CD4-positive, CD25-positive, alpha-beta regulatory T cell (primary cell): Measurements from ENCODE around the gene LENEP. TPM values are rescaled to one million over a fixed set of nuclear protein-coding genes. Genes with fewer than 3 reads are reported as not detected.

ENCODE experiments used
- ATAC-seq, 2 donors: fragments of 150-1000 bp; cut with Tn5 transposase; one replicate each; pipeline ENCODE4 v1.10.0; 2021; ENCODE audit warnings: low read depth in 2 of 2, moderate number of reproducible peaks in 2 of 2, moderate library complexity in 1 of 2
- DNase-seq, 3 donors: peaks; one replicate each; pipeline versions ENCODE4 v3.0.0 to v3.0.0-alpha.2; 2012 to 2022; ENCODE audit warnings: mixed read lengths in 1 of 3
- H3K27ac ChIP-seq: one replicate; pipeline ENCODE4 v1.7.0; 2013; ENCODE audit warnings: mild to moderate bottlenecking, low read length; ENCODE audit not compliant: insufficient read depth, poor library complexity, severe bottlenecking
- H3K27me3 ChIP-seq: one replicate; pipeline ENCODE4 v1.7.0; 2013; ENCODE audit warnings: low read length; ENCODE audit not compliant: control insufficient read depth, insufficient read depth
- H3K36me3 ChIP-seq: one replicate; pipeline ENCODE4 v1.7.0; 2013; ENCODE audit warnings: mild to moderate bottlenecking, low read length, moderate library complexity; ENCODE audit not compliant: control insufficient read depth, insufficient read depth
- H3K4me1 ChIP-seq: 2 replicates; pipeline ENCODE4 v1.7.0; 2013; ENCODE audit warnings: mild to moderate bottlenecking, low read length; ENCODE audit not compliant: insufficient read depth, control insufficient read depth, poor library complexity, severe bottlenecking
- H3K4me3 ChIP-seq: one replicate; pipeline ENCODE4 v1.7.0; 2013; ENCODE audit warnings: low read depth, mild to moderate bottlenecking, low read length, moderate library complexity
- H3K9me3 ChIP-seq, 2 experiments: 1 replicate in 1 of 2; 2 replicates in 1 of 2; pipeline ENCODE4 v1.7.0; 2013; ENCODE audit warnings: low read length in 2 of 2, mild to moderate bottlenecking in 1 of 2, moderate library complexity in 1 of 2; ENCODE audit not compliant: control insufficient read depth in 2 of 2
- H3K27ac Mint-ChIP-seq, 3 donors: one replicate each; pipeline ENCODE4 v1.8.0; 2020 to 2022; ENCODE audit warnings: mild to moderate bottlenecking in 3 of 3, mixed read lengths in 3 of 3, moderate library complexity in 2 of 3
- H3K27me3 Mint-ChIP-seq: one replicate; pipeline ENCODE4 v1.8.0; 2022; ENCODE audit warnings: mild to moderate bottlenecking, mixed read lengths
- H3K36me3 Mint-ChIP-seq: one replicate; pipeline ENCODE4 v1.8.0; 2020; ENCODE audit warnings: mixed read lengths
- H3K4me1 Mint-ChIP-seq, 4 donors: one replicate each; pipeline ENCODE4 v1.8.0; 2020 to 2022; ENCODE audit warnings: mixed read lengths in 4 of 4, mild to moderate bottlenecking in 1 of 4
- H3K4me3 Mint-ChIP-seq, 4 donors: one replicate each; pipeline ENCODE4 v1.8.0; 2020 to 2022; ENCODE audit warnings: mild to moderate bottlenecking in 4 of 4, mixed read lengths in 4 of 4, moderate library complexity in 3 of 4
- H3K9me3 Mint-ChIP-seq, 7 donors: one replicate each; pipeline ENCODE4 v1.8.0; 2020 to 2022; ENCODE audit warnings: mixed read lengths in 7 of 7, mild to moderate bottlenecking in 3 of 7, moderate library complexity in 2 of 7
- polyA plus RNA-seq, 4 donors: library from polyadenylated mRNA; unstranded; fragments of 300-500 nt; fragmentation: Illumina TruSeq; gene quantifications; one replicate each; pipeline ENCODE4 v1.2.3, GENCODE V29; 2021
- total RNA-seq: library from RNA; stranded (reverse); gene quantifications from one replicate; pipeline ENCODE4 v1.2.3, GENCODE V29; 2022

LENEP gene
- total and polyA plus RNA-seq, 5 donors from 2014 or later = not detected

DNA sequence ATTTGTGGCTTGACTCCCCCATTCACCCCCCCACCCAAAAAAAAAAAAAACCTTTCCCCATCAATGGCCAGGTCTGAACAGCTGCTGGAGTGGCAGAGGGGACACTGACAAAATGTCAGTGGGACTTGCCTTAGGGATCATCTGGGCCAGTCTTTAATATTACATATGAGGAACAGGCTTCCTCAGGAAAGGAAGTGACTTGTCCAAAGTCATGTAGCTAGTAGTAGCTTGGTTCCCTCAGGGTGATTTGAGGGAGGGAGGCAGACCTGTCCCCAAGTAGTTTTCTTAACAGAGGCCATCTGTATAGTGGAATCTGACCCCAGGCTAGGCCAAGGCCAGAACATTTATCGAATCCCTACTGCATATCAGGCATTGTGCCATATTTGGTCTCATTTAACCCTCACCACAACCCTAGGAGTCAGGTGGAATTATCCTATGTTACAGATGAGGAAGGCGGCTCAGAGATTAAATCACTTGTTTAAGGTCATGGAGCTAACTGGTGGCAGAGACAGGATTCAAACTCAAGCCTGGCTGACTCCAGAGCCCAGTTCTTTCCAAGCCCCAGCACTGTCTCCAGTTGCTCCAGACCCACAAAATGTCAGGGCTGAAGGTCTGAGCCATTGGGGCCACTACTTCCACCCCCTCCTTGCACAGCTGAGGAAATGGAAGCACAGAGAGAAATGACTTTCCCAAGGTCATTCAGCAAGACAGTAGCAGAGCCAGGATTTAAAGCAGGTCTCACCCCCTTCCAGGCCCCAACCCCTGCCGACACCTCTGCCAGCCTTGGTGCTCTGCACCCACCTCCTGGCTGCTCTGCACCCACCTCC is 19.6 kb downstream of the LENEP start:
- Mint-ChIP-seq H3K9me3 (no peaks in the 10 kb centered on the region), H3K27ac (peak overlapping the region; percentile 80 to 97 (median 92)), H3K4me3 (peak overlapping the region; percentile 75 to 95 (median 89)), H3K4me1 (peaks cover 6 to 83% (median 52%) of the 10 kb centered on the region in 4 donors), H3K27me3 (no peaks in the 10 kb centered on the region), H3K36me3 (peaks cover 12% of the 10 kb centered on the region)
- peaks cover 16% of the 10 kb centered on the region for H3K36me3 ChIP-seq
- no peak for ATAC-seq
- DNase-seq = no peak
- H3K9me3 ChIP-seq = no peaks in the 10 kb centered on the region
- H3K4me3 ChIP-seq = peak overlapping the region; percentile 63
- peak overlapping the region; percentile 84 for H3K27ac ChIP-seq
- H3K4me1 ChIP-seq = peaks cover 100% of the 10 kb centered on the region
- H3K27me3 ChIP-seq = no peaks in the 10 kb centered on the region

GRCh38 chr1:155013632-155014031 is 20.2 kb downstream of the LENEP start:
- Mint-ChIP-seq H3K27me3 (no peaks in the 10 kb centered on the region), H3K4me3 (peak overlapping the region; percentile 81 to 95 (median 90)), H3K36me3 (peaks cover 12% of the 10 kb centered on the region), H3K27ac (peak overlapping the region; percentile 80 to 97 (median 92)), H3K4me1 (peaks cover 6 to 79% (median 53%) of the 10 kb centered on the region in 4 donors), H3K9me3 (no peaks in the 10 kb centered on the region)
- Histone ChIP-seq H3K9me3 (no peaks in the 10 kb centered on the region), H3K36me3 (peaks cover 16% of the 10 kb centered on the region), H3K4me1 (peaks cover 99% of the 10 kb centered on the region), H3K27me3 (no peaks in the 10 kb centered on the region), H3K27ac (peak overlapping the region; percentile 84), H3K4me3 (peak overlapping the region; percentile 60)
- ATAC-seq (no peak), DNase-seq (peak; percentile 37 to 74 (median 42))

GRCh38 chr1:155014709-155015508 is 21.5 kb downstream of the LENEP start:
- H3K36me3 ChIP-seq = peaks cover 18% of the 10 kb centered on the region
- Mint-ChIP-seq H3K4me3 (peak overlapping the region; percentile 81 to 91 (median 86)), H3K9me3 (peaks cover 0 to 2% (median 0%) of the 10 kb centered on the region in 7 donors), H3K4me1 (peaks cover 12 to 82% (median 59%) of the 10 kb centered on the region in 4 donors), H3K36me3 (peaks cover 13% of the 10 kb centered on the region), H3K27me3 (no peaks in the 10 kb centered on the region), H3K27ac (peak overlapping the region; percentile 92 to 99 (median 92))
- H3K4me1 ChIP-seq = peaks cover 86% of the 10 kb centered on the region
- H3K27ac ChIP-seq = peak overlapping the region; percentile 84
- no peak overlapping the region for H3K4me3 ChIP-seq
- DNase-seq (no peak), ATAC-seq (no peak)
- no peaks in the 10 kb centered on the region for H3K9me3 ChIP-seq
- no peaks in the 10 kb centered on the region for H3K27me3 ChIP-seq

DNA sequence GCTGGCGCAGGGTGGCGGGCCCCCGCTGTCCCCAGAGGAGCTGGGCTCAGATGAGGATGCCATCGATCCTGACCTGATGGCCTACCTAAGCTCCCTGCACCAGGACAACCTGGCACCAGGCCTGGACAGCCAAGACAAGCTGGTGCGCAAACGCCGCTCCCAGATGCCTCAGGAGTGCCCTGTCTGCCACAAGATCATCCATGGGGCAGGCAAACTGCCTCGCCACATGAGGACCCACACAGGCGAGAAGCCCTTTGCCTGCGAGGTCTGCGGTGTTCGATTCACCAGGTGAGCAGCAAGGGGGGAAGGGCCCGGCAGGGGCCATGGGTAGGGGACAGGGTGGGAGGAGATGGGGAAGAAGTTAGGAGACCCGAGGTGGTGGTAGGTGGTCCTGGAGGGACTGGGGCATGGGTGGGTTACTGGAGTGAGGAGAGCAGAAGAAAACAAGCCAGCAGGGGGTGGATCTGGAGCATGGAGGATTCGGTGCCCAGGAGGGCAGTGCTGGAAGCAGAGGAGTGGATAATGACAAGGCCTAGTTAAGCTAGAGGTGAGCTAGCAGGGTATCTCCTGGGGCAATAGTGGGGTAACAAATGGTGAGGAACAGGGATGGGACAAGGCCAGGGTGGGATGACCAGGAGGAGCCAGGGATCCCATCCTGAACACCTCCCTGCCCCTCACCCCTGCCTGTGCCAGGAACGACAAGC is 22.3 kb downstream of the LENEP start:
- Histone ChIP-seq H3K27me3 (no peaks in the 10 kb centered on the region), H3K36me3 (peaks cover 18% of the 10 kb centered on the region), H3K27ac (peak overlapping the region; percentile 84), H3K9me3 (no peaks in the 10 kb centered on the region), H3K4me1 (peaks cover 79% of the 10 kb centered on the region), H3K4me3 (no peak overlapping the region)
- no peak for ATAC-seq
- Mint-ChIP-seq H3K27ac (peak overlapping the region; percentile 92 to 99 (median 94)), H3K27me3 (no peaks in the 10 kb centered on the region), H3K36me3 (peaks cover 12% of the 10 kb centered on the region), H3K4me3 (peak overlapping the region; percentile 62 to 89 (median 76)), H3K4me1 (peaks cover 14 to 81% (median 58%) of the 10 kb centered on the region in 4 donors), H3K9me3 (peaks cover 0 to 2% (median 0%) of the 10 kb centered on the region in 7 donors)
- no peak for DNase-seq

DNA sequence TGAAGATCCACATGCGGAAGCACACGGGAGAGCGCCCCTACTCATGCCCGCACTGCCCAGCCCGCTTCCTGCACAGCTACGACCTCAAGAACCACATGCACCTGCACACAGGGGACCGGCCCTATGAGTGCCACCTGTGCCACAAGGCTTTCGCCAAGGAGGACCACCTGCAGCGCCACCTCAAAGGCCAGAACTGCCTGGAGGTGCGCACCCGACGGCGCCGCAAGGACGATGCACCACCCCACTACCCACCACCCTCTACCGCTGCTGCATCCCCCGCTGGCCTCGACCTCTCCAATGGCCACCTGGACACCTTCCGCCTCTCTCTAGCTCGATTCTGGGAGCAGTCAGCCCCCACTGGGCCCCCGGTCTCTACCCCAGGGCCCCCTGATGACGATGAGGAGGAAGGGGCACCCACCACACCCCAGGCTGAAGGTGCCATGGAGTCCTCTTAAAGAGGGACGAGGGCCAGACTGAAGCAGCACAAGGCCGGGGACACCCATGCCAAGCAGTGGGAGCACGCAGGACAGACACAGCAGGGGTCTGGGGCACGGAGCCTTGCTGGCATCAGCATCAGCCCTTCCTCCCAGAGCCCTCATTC is 22.9 kb downstream of the LENEP start:
- Mint-ChIP-seq H3K4me1 (peaks cover 14 to 75% (median 59%) of the 10 kb centered on the region in 4 donors), H3K36me3 (peaks cover 12% of the 10 kb centered on the region), H3K9me3 (peaks cover 0 to 2% (median 0%) of the 10 kb centered on the region in 7 donors), H3K27ac (peak overlapping the region; percentile 92 to 99 (median 94)), H3K4me3 (peak overlapping the region; percentile 62 to 89 (median 76)), H3K27me3 (no peaks in the 10 kb centered on the region)
- Histone ChIP-seq H3K27me3 (no peaks in the 10 kb centered on the region), H3K9me3 (no peaks in the 10 kb centered on the region), H3K4me1 (peaks cover 72% of the 10 kb centered on the region), H3K36me3 (peaks cover 18% of the 10 kb centered on the region), H3K27ac (peak overlapping the region; percentile 84), H3K4me3 (no peak overlapping the region)
- peak; percentile 22 to 71 (median 36) for DNase-seq
- no peak for ATAC-seq

DNA sequence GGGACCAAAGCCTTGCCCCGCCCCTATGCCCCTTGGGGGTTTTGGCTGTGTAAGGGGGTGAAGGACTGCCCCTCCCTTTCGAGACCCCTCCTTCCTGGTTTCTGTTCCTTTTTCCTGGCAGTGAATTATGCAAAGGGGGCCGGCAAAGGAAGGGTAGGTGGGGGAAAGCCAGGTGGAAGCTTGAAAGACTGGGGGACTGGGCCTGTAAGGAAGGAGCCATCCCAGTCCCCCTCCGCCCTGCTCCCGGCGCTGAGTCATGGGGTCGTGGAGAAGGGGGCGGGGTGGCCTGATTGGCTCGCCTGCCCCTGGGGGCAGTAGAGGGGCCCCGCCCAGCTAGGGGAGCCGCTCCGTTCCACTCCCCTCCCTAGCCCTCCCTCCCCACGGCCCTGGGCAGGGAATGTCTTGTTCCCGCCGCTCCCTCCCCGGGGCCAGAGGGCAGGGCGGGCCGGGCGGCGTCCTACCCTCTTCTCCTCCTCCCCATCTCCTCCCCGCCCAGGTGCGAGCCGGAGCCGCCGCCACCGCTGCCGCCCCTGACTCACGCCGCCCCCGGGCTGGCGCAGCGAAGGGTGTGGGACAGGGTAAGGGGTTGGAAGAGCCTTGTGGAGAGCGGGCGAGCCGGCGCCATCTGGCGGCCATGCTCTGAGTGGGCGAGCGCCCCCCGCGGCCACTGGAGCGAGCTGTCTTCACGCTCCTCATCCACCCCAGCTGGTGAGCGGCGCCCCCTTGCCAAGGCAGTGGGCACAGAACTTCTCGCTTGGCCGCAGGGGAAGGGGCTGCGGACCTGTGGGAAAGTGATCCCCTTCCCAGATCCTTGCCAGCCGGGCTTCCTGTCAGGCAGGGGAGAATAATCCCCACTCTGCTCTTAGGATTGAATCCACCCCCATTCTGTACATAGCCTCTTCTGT is 23.9 kb downstream of the LENEP start:
- Mint-ChIP-seq H3K36me3 (peaks cover 12% of the 10 kb centered on the region), H3K4me3 (peak overlapping the region; percentile 71 to 89 (median 82)), H3K27me3 (no peaks in the 10 kb centered on the region), H3K9me3 (peaks cover 0 to 2% (median 0%) of the 10 kb centered on the region in 7 donors), H3K4me1 (peaks cover 14 to 73% (median 58%) of the 10 kb centered on the region in 4 donors), H3K27ac (peak overlapping the region; percentile 92 to 94 (median 93))
- no peak overlapping the region for H3K4me3 ChIP-seq
- peak overlapping the region; percentile 84 for H3K27ac ChIP-seq
- H3K27me3 ChIP-seq = no peaks in the 10 kb centered on the region
- peaks cover 62% of the 10 kb centered on the region for H3K4me1 ChIP-seq
- DNase-seq = peak; percentile 82 to 92 (median 89)
- no peaks in the 10 kb centered on the region for H3K9me3 ChIP-seq
- peaks cover 18% of the 10 kb centered on the region for H3K36me3 ChIP-seq
- ATAC-seq = peak; percentile 90 to 94
